Right renal pelvis (tissue), 4 donors: ENCODE results near the gene PPP4R4. TPM values are rescaled to one million over a fixed set of nuclear protein-coding genes. Genes with fewer than 3 reads are reported as not detected.
"Not testable (repeated sequence)": the region's sequence is repeated elsewhere in the genome, so short reads cannot be mapped to it uniquely, and the experiment has no call there.

Experiments used
- DNase-seq, 4 donors: peaks; one replicate each; pipeline ENCODE4 v3.0.0-alpha.2; 2013; ENCODE audit warnings: low read depth in 4 of 4, low spot score in 3 of 4, missing footprints in 1 of 4
- polyA plus RNA-seq, 4 donors: library from polyadenylated mRNA; unstranded; fragments of 120-200 nt; gene quantifications; one replicate each; pipeline ENCODE4 v1.2.1, GENCODE V29; 2013; ENCODE audit not compliant: insufficient read length in 4 of 4

The PPP4R4 gene
- polyA plus RNA-seq, 4 donors: 0.15 to 0.29 (median 0.21) TPM

DNA sequence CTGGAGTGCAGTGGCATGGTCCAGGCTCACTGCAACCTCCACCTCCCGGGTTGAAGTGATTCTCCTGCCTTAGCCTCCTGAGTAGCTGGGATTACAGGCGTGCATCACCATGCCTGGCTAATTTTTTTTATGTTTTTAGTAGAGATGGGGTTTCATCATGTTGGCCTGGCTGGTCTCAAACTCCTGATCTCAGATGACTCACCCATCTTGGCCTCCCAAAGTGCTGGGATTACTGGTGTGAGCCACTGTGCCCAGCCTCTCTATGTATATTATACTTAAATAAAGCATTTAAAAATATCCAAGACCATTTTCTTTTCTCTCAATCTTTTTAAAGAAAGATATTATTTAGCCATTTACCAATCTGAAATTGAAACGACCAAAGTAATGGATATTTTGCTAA lies 90.1 kb downstream of the PPP4R4 start:
- DNase-seq: not testable (repeated sequence)

DNA sequence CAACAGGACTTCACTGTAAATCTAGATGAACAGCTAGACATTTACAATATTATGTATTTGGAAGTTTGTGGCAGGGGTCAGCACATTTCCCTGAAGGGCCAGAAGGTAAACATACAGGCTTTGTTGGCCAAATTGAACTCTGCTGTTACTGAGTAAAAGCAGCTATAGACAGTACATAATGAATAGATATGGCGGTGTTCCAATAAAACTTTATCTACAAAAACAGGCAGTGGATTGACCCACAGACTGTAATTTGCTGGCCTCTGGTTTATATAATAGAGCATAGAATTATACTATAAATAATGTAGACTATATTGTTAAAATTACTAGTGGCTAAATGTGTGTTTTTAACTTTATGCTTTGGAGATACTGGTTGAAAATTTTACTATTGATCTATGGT lies 93.2 kb downstream of the PPP4R4 start:
- DNase-seq: no peak

DNA sequence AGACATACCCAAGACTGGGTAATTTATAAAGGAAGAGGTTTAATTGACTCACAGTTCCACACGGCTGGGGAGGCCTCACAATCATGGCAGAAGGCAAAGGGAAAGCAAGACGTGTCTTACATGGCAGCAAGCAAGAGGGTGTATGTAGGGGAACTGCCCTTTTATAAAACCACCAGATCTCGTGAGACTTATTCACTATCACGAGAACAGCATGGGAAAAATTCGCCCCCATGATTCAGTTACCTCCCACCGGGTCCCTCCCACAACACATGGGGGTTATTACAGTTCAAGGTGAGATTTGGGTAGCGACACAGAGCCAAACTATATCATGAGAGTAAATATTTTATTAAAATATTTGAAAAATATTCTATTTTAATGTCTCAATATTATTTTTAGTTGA lies 94.5 kb downstream of the PPP4R4 start:
- DNase-seq: not testable (repeated sequence)

DNA sequence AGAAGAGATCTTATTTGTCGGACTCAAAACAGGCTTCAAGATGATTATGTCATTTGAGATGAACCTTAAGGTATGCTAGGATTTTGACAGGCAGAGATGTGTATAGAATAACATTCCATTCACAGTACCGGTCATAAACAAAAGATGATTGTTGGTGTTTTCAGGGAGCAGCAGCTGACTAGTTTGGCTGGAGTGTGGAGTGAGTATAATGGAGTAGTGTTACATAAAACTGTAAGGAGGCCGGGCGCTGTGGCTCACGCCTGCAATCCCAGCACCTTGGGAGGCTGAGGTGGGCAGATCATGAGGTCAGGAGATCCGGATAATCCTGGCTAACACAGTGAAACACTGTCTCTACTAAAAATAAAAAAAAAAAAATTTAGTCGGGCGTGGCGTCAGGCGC lies 95.0 kb downstream of the PPP4R4 start:
- no peak for DNase-seq

DNA sequence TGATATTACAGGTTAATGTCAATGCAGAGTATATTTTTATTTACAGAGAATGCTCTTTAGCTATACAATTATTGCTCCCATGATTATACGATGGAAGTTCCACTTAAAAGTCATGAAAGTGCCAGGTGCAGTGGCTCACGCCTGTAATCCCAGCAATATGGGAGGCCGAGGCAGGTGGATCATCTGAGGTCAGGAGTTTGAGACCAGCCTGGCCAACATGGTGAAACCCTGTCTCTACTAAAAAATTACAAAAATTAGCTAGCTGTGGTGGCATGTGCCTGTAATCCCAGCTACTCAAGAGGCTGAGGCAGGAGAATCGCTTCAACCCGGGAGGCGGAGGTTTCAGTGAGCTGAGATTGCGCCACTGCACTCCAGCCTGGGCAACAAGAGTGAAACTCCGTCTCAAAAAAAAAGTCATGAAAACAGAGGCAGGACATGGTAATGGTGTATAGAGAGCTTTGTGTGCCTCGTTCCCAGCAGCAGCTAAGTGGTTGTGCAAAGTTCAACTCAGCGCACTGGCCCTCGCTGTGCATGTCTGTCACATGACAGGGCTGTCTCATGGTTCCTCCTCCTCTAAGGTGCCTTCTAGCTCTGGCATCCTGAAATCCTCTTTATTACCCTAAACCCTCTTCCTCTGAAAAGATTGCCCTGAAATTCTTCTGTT lies 102.9 kb downstream of the PPP4R4 start:
- not testable (repeated sequence) for DNase-seq

DNA sequence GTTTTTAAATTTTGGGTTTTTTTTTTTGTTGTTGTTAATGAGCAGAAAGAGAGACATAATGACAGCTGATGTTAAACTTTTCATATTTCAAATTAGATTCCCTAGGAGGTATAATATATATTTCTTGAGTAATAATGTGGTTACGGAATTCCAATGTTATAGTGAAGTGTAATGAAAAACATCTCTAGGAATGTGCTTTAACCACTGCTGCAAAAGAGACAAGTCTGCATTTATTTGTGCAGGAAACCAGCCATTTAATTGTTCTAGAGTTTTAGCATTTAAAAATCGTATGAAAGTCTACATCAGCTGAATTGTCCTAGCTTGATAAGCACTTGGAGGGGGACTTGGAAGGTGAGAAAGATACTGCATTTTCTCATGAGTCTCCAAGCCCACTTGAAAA lies 104.6 kb downstream of the PPP4R4 start:
- no peak for DNase-seq

DNA sequence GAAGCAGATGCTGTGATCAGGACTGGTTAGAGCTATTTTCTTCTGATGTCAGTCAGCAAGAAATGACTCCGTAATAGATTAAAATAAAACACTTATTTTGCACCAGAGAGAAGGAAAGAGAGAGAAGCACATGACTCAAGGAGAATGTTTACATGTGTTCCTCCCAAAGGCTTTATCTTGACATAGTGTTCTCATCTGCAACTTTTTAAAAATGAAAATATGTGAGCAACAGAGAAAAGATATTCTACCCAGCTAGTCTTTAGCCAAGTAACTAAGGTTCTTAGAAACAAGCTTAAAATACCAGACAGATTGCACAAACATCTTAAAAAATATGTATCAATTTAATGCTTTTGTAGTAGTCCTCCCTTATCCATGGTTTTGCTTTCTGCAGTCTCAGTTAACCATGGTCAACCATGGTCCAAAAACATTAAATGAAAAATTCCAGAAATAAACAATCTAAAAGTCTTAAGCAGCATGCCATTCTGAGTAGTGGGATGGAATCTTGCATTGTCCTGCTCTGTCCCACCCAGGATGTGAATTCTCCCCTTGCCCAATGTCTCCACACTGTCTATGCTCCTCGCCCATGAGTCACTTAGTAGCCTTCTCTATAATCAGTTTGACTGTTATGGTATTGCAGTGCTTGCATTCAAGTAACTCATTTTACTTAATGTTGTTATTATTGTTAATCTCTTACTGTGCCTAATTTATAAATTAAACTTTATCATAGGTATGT lies 109.0 kb downstream of the PPP4R4 start:
- no peak for DNase-seq

DNA sequence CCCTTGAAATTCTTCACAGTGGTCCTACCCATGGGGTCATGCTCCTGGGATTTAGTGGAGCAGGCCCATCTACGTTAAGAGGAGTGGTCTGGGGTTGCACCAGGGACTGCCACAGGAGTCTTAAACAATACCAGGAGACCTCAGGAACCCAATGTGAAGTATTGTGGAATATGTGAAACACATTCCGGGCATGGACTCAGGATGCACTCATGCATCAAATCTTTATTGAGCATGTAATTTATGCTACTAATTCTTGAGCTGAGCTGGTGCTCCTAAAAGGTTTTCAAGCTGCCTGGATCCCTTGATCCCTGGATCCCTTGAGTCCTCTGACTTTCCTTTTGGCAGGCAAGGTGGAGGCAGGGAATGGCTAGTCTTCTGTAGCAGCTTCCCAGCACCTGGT lies 110.1 kb downstream of the PPP4R4 start:
- no peak for DNase-seq

DNA sequence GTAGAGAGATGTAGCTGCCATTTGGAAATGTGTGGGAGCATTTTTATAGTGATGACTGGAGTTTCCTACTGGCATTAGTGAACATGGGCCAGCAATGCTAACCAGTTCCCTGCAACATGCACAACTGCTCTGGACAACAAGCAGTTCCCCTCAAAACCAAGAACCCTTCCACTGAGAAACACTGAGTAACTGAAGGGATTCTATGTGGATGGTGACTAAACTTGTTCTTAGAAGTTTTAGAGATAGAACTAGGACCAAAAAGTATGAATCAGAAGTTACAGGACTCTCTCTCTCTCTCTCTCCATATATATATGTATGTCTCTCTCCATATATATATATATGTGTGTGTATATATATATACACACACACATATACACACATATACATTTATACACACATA lies 111.0 kb downstream of the PPP4R4 start:
- no peak for DNase-seq

DNA sequence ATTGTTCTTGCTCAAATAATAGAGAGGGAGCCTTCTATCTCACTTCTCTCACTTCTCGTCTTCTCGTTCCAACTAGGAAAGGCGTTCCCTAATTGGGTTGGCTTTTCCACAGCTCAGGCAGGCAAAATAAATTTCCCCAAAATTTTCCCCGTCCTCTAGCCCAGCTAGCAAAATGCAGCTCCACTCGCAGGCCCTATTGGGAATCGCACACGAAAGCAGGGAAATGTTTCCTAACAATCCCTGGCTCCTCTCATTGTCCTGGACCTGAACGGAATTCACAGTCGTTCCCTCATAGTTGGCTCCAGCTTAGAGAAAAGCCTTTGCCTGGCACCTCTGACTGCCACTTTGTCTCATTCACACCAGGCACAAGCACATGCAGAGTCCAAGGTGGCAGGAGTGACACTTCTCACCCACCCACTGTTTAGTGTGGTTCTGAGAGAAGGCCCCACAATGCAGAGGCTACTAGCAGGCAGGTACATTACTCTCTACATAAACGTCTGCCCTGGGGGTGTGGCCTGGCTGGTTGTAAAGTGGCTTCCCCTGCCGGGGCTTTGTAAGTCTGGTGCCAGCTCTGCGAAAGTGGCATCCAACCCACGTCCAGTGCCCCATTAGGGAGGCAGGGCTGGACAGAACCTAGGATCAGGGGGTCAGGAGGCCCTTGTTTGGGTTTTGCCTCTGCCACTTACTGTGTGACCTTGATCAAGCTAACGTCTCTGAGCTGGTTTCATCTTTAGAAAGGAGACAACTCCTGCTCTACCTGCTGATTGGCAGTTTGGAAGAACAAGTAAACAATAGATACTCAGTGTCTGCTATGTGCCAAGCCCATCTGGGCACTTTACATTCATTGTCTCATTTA lies 114.7 kb downstream of the PPP4R4 start:
- DNase-seq: no peak

DNA sequence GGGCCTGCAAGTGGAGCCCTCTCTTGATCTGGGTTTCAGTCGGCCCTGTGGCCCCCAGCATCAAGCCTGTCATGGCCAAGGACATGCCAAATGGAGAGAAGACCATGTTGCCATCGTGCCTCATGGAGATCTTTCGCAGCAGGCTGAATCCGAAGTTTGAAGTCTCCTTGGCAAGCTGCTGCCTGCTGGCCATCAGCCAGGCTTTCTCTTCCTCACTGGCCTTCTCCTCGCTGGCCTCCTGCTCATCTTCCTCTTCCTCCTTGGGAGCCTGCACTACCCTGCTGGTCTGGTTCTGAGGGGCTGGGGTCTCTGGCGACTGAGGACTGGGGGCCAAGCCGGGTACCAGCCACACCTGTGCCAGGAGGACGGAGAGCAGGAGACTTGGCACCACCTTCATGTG lies 116.1 kb downstream of the PPP4R4 start:
- no peak for DNase-seq

DNA sequence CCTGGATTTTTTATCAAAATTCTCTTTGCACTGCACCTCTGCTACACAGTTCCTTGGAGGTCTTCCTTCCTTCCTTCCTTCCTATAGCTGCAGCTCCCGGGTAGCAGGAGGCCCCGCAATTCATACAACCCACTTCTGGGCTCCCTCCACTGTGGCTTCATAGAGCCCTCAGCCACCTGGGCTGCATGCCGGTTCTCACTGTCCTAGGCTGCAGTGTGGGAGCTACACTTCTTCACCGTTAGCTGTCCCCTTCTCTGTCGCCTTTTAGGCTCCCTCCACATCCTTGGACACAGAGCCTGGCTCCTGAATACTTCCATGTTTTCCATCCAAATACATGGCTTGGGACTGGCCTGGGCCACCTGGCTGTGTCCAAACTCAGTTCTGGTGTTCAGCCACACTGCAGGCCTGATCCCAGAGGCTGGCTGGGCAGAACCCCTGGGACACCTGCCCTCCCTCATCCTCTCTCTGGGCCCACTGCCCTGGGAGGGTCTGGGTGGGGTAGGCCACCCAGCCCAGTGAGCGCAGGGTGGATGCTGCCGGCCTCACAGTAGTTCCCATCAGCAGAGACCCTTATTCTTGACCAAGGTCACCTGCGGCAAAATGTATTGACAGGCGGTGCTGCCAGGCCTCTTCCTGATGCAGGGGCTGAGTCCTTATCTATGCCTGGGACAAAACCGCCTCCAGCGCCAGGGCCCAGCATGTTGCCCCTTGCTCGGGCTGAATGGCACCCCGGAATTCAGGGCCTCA lies 117.2 kb downstream of the PPP4R4 start:
- DNase-seq: no peak

DNA sequence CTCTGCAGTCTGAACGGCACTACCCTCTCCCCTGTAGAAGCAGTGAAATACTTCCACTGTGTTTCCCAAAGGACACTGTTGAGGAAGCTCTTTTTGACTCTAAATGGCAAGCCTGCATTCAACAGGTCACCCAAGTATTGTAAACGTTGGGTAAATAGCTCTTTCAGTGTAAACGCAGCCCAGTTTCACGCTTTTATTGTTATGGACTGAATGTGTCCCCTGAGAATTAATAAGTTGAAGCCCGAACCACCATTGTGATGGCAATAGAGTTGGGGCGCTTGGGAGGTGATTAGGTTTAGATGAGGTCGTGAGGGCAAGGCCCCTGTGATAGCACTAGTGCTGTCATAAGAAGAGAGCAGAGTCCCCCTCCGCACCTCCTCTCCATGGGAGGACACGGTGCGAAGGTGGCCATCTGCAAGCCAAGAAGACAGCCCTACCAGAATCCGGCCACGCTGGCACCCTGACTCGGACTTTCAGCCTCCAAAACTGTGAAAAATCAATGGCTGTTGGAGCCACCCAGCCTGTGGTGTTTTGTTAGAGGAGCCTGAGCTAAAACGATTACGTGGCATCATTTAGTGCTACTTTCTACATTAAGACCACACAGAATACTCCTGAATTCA lies 117.9 kb downstream of the PPP4R4 start:
- no peak for DNase-seq

DNA sequence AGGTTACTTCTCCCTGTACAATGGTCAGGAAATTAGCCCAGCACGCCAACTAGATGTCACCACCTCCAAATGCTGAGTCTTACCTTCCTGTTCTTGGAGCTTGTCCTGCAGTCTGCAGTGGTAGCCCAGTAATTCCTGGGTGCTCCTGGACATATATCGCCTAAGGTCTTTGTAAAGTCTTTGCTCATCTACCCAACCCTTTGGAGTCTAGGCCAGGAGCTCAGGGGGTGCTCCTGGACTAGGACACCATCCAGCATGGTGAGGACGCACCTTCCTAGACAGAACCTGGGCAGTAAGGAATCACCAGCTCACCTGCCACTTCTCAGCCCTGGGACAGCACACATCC lies 118.4 kb downstream of the PPP4R4 start:
- DNase-seq: no peak

DNA sequence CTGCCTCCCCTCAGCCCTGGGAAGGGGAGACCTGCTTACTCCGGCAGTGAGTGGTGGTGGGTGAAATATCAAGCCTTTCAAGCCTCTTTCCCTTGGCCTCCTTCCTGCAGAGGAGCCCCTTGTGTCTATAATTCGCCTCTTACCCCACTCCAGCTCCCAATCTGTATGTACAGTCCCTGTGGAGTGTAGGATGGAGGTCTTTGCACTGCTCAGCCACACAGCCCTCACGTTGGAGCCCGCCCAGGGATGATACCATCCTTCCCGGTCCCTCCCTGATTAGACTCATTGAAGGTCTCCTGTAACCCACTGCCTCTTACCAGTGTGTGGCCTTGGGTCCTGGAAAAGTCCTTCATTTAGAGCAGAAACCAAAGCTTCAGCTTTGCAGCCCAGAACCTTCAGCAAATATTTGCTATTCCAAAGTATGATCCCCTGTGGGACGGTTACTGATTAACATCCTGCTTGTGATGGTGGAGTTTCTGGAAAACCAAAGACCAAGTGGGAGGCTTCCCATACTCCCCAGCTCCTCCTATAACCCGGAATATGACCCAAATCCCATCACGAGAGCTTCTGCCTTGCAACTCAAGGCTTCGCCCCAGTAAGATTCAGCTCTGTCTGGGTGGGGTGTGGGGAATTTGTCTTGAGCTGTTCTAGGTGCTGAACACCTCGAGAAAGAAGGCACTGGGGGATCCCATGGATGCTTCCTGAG lies 118.9 kb downstream of the PPP4R4 start, which contains the start of gene SERPINA10:
Gene SERPINA10 (minus strand): TSS at position 397 of the 706 bp plus-strand sequence. CDS start 2,675 bp downstream, outside the sequence.
- no peak for DNase-seq

DNA sequence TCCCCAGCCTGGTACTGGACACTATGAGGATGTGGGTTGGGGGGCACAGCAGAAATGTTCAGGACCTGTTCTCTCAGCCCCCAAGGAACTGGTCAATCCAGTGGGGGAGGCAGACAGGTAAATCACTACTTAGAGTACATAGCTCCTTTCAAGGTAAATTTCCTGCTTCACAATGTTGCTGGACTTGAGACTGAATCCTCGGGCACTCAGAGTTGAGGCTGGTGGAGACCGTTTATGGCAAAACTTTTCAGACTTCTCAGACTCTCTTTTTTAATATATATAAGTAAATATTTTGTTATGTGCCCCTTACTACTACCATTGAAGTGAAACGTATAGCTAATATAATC lies 119.4 kb downstream of the PPP4R4 start:
- no peak for DNase-seq

DNA sequence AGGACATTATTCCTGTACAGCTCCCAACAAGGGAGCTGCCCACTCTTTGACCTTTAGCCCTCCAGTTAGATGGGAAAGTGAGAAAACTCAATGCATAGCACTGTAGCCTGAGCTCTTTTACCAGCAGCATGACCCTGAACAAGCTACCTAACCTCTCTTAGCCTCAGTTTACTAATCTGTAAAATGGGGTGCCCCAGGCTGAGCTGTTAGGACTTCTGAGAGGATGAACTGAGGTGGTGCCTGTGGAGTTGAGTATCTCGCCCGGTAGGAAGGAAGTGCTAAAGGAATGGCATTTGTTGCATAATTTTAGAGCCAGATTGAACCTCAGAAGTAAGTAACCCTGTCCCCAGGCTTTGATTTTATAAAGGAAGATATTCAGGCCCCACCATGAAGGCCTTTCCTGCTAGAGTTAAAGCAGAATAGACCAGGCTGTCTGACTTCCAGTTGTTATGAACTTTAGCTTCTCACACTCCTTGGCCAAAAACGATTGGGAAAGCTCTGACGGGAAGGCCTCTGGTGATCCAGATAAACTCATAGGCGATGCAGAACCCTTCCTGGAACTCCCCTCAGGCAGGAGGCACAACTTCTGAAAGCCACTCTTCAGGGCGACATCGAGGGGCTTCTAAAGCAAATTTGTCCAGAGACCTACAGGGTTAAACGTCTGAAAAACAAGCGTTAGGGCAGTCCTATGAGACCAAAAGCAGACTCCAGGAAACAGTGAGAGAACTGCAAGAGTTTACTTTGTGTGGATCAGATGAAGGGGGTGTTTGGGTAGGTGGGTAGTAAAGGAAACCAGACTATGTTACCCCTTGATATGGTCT lies 121.4 kb downstream of the PPP4R4 start:
- no peak for DNase-seq

DNA sequence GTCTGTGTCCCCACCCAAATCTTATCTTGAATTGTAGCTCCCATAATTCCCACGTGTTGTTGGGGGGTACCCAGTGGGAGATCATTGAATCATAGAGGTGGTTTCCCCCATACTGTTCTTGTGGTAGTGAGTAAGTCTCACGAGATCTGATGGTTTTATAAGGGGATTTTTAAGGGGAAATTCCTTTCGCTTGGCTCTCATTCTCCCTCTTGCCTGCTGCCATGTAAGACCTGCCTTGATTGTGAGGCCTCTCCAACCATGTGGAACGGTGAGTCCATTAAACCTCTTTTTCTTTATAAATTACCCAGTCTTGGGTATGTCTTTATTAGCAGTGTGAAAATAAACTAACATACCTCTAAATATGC lies 122.0 kb downstream of the PPP4R4 start:
- not testable (repeated sequence) for DNase-seq

DNA sequence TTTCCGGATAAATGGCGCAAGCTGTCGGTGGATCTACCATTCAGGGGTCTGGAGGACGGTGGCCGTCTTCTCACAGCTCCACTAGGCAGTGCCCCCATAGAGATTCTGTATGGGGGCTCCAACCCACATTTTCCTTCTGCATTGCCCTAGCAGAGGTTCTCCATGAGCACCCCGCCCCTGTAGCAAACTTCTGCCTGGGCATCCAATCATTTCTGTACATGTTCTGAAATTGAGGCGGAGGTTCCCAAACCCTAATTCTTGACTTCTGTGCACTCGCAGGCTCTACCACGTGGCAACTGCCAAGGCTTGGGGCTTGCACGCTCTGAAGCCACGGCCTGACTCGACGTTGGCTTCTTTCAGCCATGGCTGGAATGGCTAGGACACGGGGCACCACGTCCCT lies 124.0 kb downstream of the PPP4R4 start:
- no peak for DNase-seq
